ENCODE data around the gene WAS.
"Not testable (repeated sequence)": the region's sequence is repeated elsewhere in the genome, so short reads cannot be mapped to it uniquely, and the experiment has no call there.

WAS gene

DNA sequence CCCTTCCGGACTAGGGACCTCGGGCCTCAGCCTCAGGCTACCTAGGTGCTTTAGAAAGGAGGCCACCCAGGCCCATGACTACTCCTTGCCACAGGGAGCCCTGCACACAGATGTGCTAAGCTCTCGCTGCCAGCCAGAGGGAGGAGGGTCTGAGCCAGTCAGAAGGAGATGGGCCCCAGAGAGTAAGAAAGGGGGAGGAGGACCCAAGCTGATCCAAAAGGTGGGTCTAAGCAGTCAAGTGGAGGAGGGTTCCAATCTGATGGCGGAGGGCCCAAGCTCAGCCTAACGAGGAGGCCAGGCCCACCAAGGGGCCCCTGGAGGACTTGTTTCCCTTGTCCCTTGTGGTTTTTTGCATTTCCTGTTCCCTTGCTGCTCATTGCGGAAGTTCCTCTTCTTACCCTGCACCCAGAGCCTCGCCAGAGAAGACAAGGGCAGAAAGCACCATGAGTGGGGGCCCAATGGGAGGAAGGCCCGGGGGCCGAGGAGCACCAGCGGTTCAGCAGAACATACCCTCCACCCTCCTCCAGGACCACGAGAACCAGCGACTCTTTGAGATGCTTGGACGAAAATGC, at the start of gene WAS:
TSS of gene WAS (plus strand) at position 389 of the 572 bp plus-strand sequence. CDS start at position 444, 55 bp downstream.
- DNase-seq = peak; percentile 54
- ATAC-seq = peak; percentile 82

DNA sequence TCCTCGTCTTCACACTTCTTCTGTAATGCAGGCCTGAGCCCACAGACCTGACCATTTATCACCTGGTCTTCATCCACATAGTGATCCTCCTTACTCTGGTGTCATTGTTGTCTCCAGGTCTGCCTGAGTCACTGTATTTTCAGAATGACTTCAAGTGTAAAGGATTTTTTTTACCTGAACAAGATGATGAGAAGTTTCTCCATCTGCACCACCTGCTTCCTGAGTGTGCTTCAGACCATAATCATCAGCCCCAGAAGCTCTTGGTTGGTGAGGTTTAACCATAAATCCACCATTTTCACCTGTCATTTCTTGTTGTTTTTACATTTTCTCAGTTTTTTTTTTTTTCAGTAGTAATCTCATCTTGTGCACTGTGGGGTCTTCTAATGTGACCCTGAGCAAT, 47.3 kb upstream of the WAS start:
- ATAC-seq = no peak

DNA sequence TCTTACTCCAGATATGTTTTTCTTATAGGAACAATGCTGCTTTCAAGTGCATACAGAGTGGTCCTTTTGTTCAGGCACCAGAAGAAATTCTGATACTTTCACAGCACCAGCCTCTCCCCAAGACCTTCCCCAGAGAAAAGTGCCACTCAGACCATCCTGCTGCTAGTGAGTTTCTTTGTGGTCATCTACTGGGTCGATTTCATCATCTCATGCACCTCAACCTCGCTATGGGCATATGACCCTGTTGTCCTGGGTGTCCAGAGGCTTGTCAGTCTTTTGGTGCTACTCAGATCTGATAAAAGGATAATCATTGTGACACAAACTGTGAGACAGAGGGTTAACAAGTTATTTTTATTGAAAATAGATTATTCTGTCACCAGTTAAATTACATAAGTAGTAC, 46.8 kb upstream of the WAS start:
- ATAC-seq (no peak), DNase-seq (no peak)

More for the DNA sequence above, 47.3 kb upstream of the WAS start:
- DNase-seq = no peak

DNA sequence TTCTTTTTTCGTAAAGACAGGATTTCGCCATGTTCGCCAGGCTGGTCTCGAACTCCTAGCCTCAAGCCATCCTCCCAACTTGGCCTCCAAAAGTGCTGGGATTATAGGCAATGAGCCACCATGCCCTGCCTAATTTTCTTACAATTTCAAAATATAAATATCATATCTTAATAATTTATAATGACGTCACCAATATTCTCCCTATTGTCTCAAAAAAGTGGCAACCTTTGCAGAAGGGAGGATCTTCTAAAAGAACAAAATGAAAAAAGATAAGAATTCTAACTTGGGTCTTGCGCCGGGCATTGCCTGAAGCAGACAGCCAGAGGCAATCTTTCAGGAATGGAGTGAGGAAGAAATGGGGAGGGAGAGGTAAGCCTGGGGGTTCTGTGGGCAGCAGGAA, 37.9 kb upstream of the WAS start:
- DNase-seq (no peak), ATAC-seq (no peak)

DNA sequence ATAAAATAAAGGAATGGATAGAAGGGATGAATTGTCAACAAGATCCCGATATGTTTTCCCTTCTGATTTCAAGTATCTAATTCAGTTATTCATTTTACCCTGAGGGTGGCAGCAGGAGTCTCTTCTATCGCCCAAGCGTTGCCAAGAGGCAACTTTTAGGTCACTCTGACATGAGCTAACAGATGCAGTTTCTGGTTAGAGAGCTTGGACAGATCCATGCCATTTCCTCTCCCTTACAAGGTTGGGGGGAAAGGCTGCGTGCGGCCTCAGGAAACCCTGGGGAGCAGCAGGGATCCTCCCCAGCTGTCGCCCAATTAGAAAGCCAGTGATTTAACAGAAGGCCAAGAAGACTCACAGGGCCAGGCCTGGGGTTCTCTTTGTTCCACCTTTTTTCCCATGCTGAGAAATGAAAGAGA, 35.3 kb upstream of the WAS start:
- DNase-seq (peak; percentile 10), ATAC-seq (no peak)

DNA sequence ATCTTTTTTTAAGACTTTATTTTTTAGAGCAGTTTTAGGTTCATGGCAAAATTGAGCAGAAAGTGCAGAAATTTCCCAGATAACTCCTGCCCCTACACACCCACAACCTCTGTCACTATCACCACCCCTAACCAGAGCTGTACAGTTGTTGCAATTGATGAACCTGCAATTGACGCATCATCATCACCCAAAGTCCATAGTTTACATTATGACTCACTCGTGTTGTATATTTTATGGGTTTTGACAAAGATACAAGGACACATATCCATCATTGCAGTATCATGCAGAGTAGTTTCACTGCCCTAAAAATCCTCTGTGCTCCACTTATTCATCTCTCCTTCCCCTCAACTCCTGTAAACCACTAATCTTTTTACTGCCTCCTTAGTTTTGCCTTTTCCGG, 34.5 kb upstream of the WAS start:
- ATAC-seq (no peak), DNase-seq (no peak)

DNA sequence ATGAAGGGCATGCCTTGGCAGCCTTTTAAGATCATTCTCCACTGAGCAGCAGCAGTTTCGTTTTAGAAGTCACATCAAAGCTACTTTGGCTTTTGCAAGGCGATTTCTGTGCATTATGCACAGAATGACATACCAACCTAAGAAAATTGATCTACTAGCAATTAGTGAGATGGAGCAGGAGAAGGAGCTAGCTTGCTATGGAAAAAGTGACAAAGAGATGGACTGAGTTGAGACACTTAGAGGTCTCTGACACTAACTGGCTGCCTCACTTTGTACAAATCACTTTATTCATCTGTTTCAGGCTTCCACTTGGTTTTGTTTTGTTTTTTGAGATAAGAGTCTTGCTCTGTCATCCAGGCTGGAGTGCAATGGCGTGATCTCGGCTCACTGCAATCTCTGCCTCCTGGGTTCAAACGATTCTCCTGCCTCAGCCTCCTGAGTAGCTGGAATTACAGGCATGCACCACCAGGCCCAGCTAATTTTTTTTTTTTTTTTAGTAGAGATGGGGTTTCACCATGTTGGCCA, 31.5 kb upstream of the WAS start:
- ATAC-seq, DNase-seq: not testable (repeated sequence)

DNA sequence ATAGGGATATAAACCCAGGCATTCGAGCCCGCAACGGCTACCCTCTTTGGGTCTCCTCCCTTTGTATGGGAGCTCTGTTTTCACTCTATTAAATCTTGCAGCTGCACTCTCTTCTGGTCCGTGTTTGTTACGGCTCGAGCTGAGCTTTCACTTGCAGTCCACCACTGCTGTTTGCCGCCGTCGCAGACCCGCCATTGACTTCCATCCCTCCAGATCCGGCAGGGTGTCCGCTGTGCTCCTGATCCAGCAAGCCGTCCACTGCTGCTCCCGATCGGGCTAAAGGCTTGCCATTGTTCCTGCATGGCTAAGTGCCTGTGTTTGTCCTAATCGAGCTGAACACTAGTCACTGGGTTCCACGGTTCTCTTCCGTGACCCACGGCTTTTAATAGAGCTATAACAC, 28.9 kb upstream of the WAS start:
- not testable (repeated sequence) for DNase-seq, ATAC-seq

DNA sequence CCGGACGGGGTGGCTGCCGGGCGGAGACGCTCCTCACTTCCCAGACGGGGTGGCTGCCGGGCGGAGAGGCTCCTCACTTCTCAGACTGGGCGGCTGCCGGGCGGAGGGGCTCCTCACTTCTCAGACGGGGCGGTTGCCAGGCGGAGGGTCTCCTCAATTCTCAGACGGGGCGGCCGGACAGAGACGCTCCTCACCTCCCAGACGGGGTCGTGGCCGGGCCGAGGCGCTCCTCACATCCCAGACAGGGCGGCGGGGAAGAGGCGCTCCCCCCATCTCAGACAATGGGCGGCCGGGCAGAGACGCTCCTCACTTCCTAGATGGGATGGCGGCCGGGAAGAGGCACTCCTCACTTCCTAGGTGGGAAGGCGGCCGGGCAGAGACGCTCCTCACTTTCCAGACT, 23.9 kb upstream of the WAS start:
- not testable (repeated sequence) for DNase-seq, ATAC-seq

DNA sequence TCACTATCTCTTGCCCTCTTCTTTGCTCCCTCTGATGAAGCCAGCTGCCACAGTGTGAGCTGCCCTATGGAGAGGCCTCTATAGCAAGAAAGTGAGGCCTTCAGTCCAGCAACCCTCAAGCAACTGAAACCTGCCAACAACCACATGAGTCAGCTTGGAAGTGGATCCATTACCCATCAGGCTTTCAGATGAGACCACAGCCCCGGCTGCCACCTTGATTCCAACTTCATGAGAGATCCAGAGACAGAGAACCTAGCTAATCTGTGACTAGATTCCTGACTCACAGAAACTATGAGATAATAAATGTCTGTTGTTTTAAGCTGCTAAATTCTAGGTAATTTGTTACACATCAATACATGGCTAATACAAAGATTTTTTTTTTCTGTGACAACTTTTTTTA, 20.4 kb upstream of the WAS start:
- DNase-seq (no peak), ATAC-seq (no peak)

DNA sequence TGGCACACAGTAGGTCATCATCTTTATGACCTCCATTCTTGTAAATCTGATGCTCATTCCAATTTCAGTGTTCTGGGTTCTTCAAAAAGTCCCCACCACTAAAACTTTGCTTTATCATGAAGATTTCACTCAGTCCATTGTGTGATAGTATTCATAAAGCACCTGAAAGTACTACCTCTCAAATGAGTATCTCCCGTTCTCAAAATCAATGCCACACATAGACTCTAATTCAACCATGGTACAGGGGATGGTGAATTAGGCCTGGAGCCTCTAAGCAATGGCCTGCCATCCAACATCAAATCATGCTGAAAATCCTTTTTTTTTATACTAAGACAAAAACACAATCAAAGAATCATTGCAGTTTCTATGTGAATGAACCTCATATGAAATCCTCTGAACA, 19.4 kb upstream of the WAS start:
- DNase-seq (no peak), ATAC-seq (no peak)

DNA sequence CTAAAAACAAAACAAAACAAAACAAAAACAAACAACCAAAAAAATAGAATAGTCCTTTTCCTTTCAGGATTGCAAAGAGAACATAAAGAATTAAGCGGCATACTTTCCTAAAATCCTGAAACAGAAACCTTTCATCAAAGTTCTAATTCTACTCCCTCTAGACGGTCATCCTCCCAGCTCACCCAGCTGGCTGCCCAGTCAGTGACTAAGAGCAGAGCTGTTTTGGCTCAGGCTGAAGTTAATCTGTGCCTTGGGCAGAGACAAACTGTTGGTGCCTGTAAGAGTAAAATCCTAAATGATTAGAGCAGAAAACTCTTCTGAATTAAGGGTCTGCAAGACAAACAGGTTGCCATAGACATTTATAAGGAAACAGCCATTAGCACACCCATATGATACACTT, 17.6 kb upstream of the WAS start:
- DNase-seq (no peak), ATAC-seq (no peak)

DNA sequence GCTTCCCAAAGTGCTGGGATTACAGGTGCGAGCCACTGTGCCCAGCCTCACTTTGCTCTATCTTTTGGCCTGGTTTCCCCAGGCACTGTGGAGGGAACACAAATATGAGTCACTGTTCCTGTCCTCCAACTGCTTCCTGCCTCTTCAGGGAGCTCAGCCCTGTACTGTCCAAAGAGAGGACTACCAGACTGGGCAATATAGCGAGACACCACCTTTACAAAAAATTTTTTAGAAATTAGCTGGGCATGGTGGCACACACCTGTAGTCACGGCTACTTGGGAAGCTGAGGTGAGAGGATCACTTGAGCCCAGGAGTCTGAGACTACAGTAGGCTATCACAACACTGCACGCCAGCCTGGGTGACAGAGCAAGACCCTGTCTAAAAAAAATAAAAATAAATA, 16.9 kb upstream of the WAS start:
- DNase-seq (no peak), ATAC-seq (no peak)

DNA sequence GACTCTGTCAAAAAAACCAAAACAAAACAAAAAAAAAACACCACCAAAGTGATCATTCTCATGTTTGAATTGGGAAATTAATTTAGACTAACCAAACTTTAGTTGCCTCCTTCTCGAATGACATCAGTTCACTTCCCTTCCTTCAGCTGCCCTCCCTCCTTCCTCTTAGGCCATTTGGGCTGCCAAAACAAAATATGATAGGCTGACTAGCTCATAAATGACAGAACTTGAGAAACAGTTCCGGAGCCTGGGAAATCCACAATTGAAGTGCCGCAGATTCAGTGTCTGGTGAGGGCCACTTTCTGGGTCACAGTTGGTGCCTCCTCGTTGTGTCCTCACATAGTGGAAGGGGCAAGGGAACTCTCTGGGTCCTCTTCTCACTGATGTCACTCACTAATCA, 16.1 kb upstream of the WAS start:
- no peak for ATAC-seq
- no peak for DNase-seq

DNA sequence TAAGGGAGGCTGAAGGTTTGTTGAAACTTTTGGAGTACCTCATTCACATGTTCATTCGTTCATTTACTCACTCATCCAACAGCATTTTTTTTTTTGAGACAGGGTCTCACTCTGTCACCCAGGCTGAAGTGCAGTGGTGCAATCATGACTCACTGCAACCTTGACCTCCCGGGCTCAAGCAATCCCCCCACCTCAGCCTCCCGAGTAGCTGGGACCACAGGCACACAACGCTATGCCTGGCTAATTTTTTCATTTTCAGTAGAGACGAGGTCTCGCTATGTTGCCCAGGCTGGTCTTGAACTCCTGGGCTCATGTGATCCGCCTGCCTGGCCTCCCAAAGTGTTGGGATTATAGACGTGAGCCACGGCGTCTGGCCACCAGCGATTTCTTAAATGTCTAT, 15.4 kb upstream of the WAS start:
- DNase-seq, ATAC-seq: not testable (repeated sequence)

DNA sequence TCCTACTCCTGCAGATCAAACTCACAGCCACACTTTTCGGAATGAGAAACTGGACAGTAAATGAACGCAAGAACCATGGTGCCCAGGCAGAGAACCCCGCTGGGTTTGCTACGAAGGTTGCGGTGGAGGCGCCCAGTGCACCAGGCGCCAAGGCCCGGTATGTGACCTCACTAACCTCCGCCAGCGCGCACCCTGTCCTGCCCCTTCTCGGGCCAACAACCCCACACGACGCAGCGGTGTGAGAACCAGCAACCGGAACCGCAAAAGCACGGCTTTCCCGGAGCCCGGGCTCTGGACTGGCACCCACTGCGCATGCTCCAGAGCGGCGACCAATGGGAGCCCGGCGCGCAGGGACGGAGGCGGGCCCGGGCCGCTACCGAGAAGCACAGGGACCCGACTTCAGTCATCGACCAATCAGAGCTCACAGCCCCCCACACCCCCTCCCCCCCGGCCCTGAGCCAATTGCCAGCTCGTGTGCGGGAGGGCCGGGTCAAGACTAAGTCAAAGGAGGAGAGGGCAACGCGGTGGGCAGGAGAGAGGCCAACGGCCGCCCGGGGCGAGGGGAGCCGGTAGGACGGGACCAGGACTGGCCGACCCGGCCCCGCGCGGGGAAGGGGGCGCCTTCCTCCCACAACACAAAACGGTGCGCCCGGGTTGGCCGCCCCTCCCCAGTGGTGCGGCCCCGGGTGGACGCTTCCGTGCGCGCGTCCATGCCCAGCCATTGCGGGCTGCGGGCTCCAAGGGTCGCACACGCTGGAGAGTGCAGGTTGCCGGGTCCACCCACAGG, 7.3 kb upstream of the WAS start:
- DNase-seq = peak; percentile 91
- ATAC-seq = peak; percentile 93

DNA sequence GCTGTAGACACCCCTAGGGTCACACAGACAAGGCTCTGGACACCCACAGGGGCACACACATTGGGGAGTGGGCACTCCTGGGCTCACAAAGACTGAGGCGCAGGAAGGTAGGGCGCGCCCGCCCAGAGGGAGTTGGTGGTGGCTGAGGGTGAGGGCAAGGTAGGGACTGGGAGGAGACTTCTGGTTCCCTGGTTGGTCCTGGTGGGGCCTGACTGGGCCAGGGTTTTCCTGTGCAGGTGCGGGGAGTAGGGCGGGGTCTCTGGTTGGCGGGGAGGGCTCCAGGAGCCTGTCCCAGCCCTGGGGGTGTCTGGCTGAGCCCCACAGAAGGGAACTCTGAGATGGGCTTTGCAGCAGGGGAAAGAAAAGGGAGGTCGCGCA, 6.7 kb upstream of the WAS start:
- ATAC-seq (peak; percentile 24), DNase-seq (peak; percentile 17)

DNA sequence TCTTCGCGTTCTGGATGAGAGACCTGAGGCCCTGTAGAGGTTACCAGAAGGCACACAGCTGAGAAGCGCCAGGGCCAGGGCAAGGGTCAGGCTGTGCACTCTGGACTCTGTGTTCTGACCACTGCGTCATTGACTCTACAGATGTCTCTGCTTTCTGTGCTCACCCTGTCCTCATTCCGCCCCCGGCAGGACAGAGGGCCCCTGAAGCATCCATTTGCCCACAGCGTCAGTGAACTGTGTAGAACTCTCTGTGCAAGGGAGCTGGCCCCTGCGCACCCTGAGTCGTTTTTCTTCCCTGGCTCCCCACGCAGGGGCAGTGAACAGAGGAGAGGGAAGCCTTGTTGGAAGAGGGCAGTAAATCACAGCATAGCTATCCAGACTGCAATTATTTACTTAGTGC, 6.1 kb upstream of the WAS start:
- no peak for DNase-seq
- ATAC-seq = no peak

DNA sequence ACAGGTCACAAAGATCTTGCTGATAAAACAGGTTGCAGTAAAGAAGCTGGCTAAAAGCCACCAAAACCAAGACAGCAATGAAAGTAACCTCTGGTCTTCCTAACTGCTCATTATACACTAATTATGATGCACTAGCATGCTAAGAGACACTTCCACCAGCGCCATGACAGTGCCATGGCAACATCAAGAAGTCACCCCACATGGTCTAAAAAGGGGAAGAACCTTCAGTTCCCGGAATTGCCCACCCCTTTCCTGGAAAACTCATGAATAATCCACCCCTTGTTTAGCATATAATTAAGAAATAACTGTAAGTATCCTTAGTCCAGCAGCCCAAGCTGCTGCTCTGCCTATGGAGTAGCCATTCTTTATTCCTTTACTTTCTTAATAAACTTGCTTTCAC, 3.1 kb upstream of the WAS start:
- peak; percentile 48 for DNase-seq
- not testable (repeated sequence) for ATAC-seq

DNA sequence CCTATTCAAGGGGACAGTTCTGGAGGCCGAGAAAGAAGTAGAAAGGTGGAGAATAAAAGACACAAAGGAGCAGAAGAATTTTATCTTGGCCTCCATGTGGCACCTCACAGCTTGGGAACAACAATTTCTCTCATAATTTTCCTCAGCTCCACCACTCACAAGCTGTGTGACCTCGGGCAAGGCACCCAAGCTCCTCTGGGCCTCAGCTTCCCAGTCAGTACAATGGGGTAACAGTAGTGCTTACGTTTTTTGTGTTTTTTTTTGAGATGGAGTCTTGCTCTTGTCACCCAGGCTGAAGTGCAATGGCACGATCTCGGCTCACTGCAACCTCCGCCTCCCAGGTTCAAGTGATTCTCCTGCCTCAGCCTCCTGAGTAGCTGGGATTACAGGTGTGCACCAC, 2.7 kb upstream of the WAS start:
- ATAC-seq, DNase-seq: not testable (repeated sequence)

DNA sequence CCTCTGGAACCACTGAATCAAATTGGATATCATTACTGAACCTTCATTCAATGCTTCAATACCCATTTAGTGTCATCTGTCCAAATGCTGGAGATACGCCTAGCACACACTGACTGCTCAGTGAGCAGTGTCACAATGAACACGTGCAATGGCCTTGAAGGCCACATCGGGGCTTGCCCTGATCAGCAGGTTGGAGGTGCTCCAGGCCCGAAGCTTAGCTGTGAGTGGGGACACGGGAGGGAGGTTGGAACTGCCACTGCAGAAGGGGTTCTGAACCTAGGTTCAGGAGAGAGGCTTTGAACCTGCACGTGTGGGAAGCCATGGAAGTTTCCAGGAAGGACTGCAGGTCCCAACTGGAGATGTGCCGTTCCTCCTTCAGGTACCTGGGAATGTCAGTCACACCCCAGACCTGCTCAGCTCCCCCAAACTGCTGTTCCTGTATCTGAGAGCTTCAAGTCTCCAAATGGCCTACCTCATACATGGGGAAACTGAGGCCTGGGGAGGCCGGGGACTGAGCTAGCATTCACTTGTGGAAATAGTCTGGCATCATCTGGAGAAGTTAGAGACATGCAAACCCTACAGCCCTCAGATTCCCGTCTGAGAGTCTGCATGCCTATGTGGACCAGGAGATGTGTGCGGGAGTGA, 1.9 kb upstream of the WAS start:
- ATAC-seq (no peak), DNase-seq (no peak)

DNA sequence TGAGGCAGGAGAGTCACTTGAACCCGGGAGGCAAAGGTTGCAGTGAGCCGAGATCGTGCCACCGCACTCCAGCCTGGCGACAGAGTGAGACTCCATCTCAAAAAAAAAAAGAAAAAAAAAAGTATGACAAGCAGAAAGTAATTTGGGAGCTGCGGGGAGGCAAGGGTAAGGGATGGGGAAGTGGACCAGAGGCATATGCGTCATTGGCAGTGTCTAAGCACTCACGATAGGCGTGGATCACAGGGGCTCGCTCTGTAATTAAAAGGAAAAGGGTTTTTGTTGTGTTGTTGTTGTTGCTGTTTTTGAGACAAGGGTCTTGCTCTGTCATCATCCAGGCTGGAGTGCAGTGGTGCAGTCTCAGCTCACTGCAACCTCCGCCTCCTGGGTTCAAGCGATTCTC, 804 bp upstream of the WAS start:
- not testable (repeated sequence) for ATAC-seq, DNase-seq

DNA sequence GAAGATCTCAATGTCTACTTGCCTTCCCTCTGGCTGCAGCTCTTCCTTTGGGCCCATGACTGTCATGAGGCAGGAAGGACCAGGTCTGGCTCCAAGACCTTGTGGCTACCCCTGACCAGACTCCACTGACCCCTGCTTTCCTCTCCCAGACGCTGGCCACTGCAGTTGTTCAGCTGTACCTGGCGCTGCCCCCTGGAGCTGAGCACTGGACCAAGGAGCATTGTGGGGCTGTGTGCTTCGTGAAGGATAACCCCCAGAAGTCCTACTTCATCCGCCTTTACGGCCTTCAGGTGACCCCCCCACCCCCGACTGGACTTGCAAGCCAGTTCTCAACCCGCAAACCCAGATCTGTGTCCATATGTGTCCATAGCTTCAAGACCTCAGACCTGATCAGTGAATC, 535 bp downstream of the WAS start:
- no peak for ATAC-seq

More for the DNA sequence above, 535 bp downstream of the WAS start:
- DNase-seq = no peak
